GM19455 (cell line): Measurements from ENCODE around the gene TMBIM4.

ENCODE experiments used
- ATAC-seq: cut with Tn5 transposase; IDR thresholded peaks from one replicate; pipeline ENCODE4 v1.9.1; 2021; ENCODE audit not compliant: unreplicated experiment

TMBIM4 gene

GRCh38 chr12:66142826-66143225, 27.0 kb downstream of the TMBIM4 start:
- ATAC-seq = no peak

GRCh38 chr12:66141299-66141698, 28.5 kb downstream of the TMBIM4 start:
- no peak for ATAC-seq

- no peak for ATAC-seq
Observed at GRCh38 chr12:66140731-66141130, 29.1 kb downstream of the TMBIM4 start.

- no peak for ATAC-seq
Observed at GRCh38 chr12:66139328-66139727, 30.5 kb downstream of the TMBIM4 start.

GRCh38 chr12:66137937-66138336, 31.9 kb downstream of the TMBIM4 start:
- ATAC-seq = no peak

- no peak for ATAC-seq
Observed at GRCh38 chr12:66132408-66132807, 37.4 kb downstream of the TMBIM4 start.

GRCh38 chr12:66131067-66131688, 38.6 kb downstream of the TMBIM4 start:
- peak; percentile 55 for ATAC-seq

GRCh38 chr12:66130267-66131066, 39.3 kb downstream of the TMBIM4 start, which contains the start of gene LLPH:
LLPH (minus strand) TSS chr12:66130750; CDS start chr12:66129106, 1,644 bp downstream.
- ATAC-seq = peak; percentile 96

GRCh38 chr12:66129934-66130266, 39.9 kb downstream of the TMBIM4 start:
- ATAC-seq = no peak

- ATAC-seq = no peak
Observed at GRCh38 chr12:66127650-66128049, 42.1 kb downstream of the TMBIM4 start.

GRCh38 chr12:66120477-66120876, 49.3 kb downstream of the TMBIM4 start:
- no peak for ATAC-seq

GRCh38 chr12:66119870-66120241, 49.9 kb downstream of the TMBIM4 start:
- ATAC-seq = no peak

GRCh38 chr12:66119229-66119869, 50.4 kb downstream of the TMBIM4 start:
- no peak for ATAC-seq

GRCh38 chr12:66118240-66118891, 51.4 kb downstream of the TMBIM4 start:
- ATAC-seq = no peak

GRCh38 chr12:66117242-66117641, 52.6 kb downstream of the TMBIM4 start:
- no peak for ATAC-seq

- no peak for ATAC-seq
Observed at GRCh38 chr12:66115071-66115600, 54.7 kb downstream of the TMBIM4 start.

- ATAC-seq = no peak
Observed at GRCh38 chr12:66113471-66113870, 56.3 kb downstream of the TMBIM4 start.

- ATAC-seq = no peak
Observed at GRCh38 chr12:66111605-66112004, 58.2 kb downstream of the TMBIM4 start.

- ATAC-seq = no peak
Observed at GRCh38 chr12:66109056-66109455, 60.7 kb downstream of the TMBIM4 start.

- no peak for ATAC-seq
Observed at GRCh38 chr12:66108386-66108785, 61.4 kb downstream of the TMBIM4 start.

- peak; percentile 92 for ATAC-seq
Observed at GRCh38 chr12:66107451-66107915, 62.3 kb downstream of the TMBIM4 start.
